Astrocyte (in vitro differentiated cells and primary cell): Measurements from ENCODE around the gene CMTM8.

Source experiments
- EZH2 ChIP-seq: IDR thresholded peaks from 2 replicates; pipeline ENCODE4 v1.6.1; 2012; ENCODE audit warnings: mild to moderate bottlenecking, low read length, inconsistent platforms; ENCODE audit not compliant: insufficient read depth
- TF ChIP-seq, protein P1 (sequence below): IDR thresholded peaks from 2 replicates; pipeline ENCODE4 v1.5.1; 2011; ENCODE audit warnings: low read depth, mild to moderate bottlenecking, inconsistent platforms, low read length, moderate library complexity; ENCODE audit not compliant: insufficient read depth

- TF ChIP-seq, protein P1, sequence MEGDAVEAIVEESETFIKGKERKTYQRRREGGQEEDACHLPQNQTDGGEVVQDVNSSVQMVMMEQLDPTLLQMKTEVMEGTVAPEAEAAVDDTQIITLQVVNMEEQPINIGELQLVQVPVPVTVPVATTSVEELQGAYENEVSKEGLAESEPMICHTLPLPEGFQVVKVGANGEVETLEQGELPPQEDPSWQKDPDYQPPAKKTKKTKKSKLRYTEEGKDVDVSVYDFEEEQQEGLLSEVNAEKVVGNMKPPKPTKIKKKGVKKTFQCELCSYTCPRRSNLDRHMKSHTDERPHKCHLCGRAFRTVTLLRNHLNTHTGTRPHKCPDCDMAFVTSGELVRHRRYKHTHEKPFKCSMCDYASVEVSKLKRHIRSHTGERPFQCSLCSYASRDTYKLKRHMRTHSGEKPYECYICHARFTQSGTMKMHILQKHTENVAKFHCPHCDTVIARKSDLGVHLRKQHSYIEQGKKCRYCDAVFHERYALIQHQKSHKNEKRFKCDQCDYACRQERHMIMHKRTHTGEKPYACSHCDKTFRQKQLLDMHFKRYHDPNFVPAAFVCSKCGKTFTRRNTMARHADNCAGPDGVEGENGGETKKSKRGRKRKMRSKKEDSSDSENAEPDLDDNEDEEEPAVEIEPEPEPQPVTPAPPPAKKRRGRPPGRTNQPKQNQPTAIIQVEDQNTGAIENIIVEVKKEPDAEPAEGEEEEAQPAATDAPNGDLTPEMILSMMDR: no peak
- TF ChIP-seq EZH2: no peak
Observed at GRCh38 chr3:32353351-32353750, 114.9 kb downstream of the CMTM8 start.
